GM18870 (cell line): ENCODE measurements around the gene NECTIN1.

Source experiments
- ATAC-seq: cut with Tn5 transposase; IDR thresholded peaks from one replicate; pipeline ENCODE4 v1.9.1; 2021; ENCODE audit warnings: moderate library complexity; ENCODE audit not compliant: unreplicated experiment

Gene NECTIN1

GRCh38 chr11:119676461-119677020, 52.5 kb downstream of the NECTIN1 start:
- no peak for ATAC-seq

GRCh38 chr11:119673759-119674336, 55.2 kb downstream of the NECTIN1 start:
- peak; percentile 85 for ATAC-seq

GRCh38 chr11:119673052-119673758, 55.8 kb downstream of the NECTIN1 start:
- no peak for ATAC-seq

GRCh38 chr11:119672597-119672996, 56.4 kb downstream of the NECTIN1 start:
- ATAC-seq, result no peak

- ATAC-seq, result no peak
These were observed 57.4 kb downstream of the NECTIN1 start for GRCh38 chr11:119671561-119672015.

GRCh38 chr11:119671051-119671450, 57.9 kb downstream of the NECTIN1 start:
- no peak for ATAC-seq

GRCh38 chr11:119669487-119669886, 59.5 kb downstream of the NECTIN1 start:
- ATAC-seq, result no peak

GRCh38 chr11:119668676-119669075, 60.3 kb downstream of the NECTIN1 start:
- no peak for ATAC-seq

- no peak for ATAC-seq
These were observed 62.4 kb downstream of the NECTIN1 start for GRCh38 chr11:119666463-119667131.

GRCh38 chr11:119666061-119666460, 62.9 kb downstream of the NECTIN1 start:
- ATAC-seq, result no peak

- no peak for ATAC-seq
These were observed 64.1 kb downstream of the NECTIN1 start for GRCh38 chr11:119664701-119665420.

GRCh38 chr11:119664063-119664572, 64.9 kb downstream of the NECTIN1 start:
- no peak for ATAC-seq

GRCh38 chr11:119663279-119663678, 65.7 kb downstream of the NECTIN1 start:
- no peak for ATAC-seq

GRCh38 chr11:119661226-119661625, 67.8 kb downstream of the NECTIN1 start:
- ATAC-seq, result no peak

GRCh38 chr11:119659971-119660723, 68.9 kb downstream of the NECTIN1 start:
- ATAC-seq, result no peak

GRCh38 chr11:119652907-119653659, 75.9 kb downstream of the NECTIN1 start:
- no peak for ATAC-seq

- no peak for ATAC-seq
These were observed 77.0 kb downstream of the NECTIN1 start for GRCh38 chr11:119651802-119652584.

- ATAC-seq, result no peak
These were observed 78.7 kb downstream of the NECTIN1 start for GRCh38 chr11:119650251-119650650.

- no peak for ATAC-seq
These were observed 81.7 kb downstream of the NECTIN1 start for GRCh38 chr11:119647254-119647653.
